DOHH2 (cell line): ENCODE measurements around the gene CACNA1I.

Experiments
- H3F3A ChIP-seq: fragments of 200-600 bp; sonication (generic), shearing (Covaris generic); 2 replicates; pipeline ENCODE4 v1.6.0; 2016; ENCODE audit warnings: antibody characterized with exemption, mild to moderate bottlenecking; ENCODE audit not compliant: control insufficient read depth, insufficient read depth
- H3K27ac ChIP-seq: fragments of 200-600 bp; sonication (generic); 2 replicates; pipeline ENCODE4 v1.5.1; 2014; ENCODE audit warnings: low read depth, mild to moderate bottlenecking, low read length, moderate library complexity
- H3K27me3 ChIP-seq: fragments of 200-600 bp; sonication (generic); 2 replicates; pipeline ENCODE4 v1.6.1; 2014; ENCODE audit warnings: mild to moderate bottlenecking, low read length, mixed read lengths; ENCODE audit not compliant: control insufficient read depth
- H3K36me3 ChIP-seq: fragments of 200-600 bp; sonication (generic); 2 replicates; pipeline ENCODE4 v1.6.1; 2014; ENCODE audit warnings: mild to moderate bottlenecking, low read length, moderate library complexity, mixed read lengths; ENCODE audit not compliant: control insufficient read depth
- H3K4me1 ChIP-seq: fragments of 200-600 bp; sonication (generic); 2 replicates; pipeline ENCODE4 v1.6.1; 2014; ENCODE audit warnings: mild to moderate bottlenecking, low read length, mixed read lengths; ENCODE audit not compliant: control insufficient read depth
- H3K4me2 ChIP-seq: fragments of 200-600 bp; sonication (generic); 2 replicates; pipeline ENCODE4 v1.6.0; 2014; ENCODE audit warnings: mild to moderate bottlenecking, low read length, moderate library complexity
- H3K4me3 ChIP-seq: fragments of 200-600 bp; sonication (generic); 2 replicates; pipeline ENCODE4 v1.5.1; 2014; ENCODE audit warnings: mild to moderate bottlenecking, low read length, mixed read lengths
- H3K79me2 ChIP-seq: fragments of 200-600 bp; sonication (generic); 2 replicates; pipeline ENCODE4 v1.6.1; 2014; ENCODE audit warnings: mild to moderate bottlenecking, low read length, mixed read lengths; ENCODE audit not compliant: control insufficient read depth
- H3K9me2 ChIP-seq: fragments of 200-600 bp; sonication (generic); replicated peaks from 2 replicates; pipeline ENCODE4 v1.6.1; 2014; ENCODE audit warnings: mild to moderate bottlenecking, low read length, mixed read lengths; ENCODE audit not compliant: control insufficient read depth
- H3K9me3 ChIP-seq: fragments of 200-600 bp; sonication (generic); 2 replicates; pipeline ENCODE4 v1.6.1; 2014; ENCODE audit warnings: antibody characterized with exemption, low read length, mixed read lengths; ENCODE audit not compliant: control insufficient read depth, insufficient read depth
- H4K20me1 ChIP-seq: fragments of 200-600 bp; sonication (generic); 2 replicates; pipeline ENCODE4 v1.6.0; 2014; ENCODE audit warnings: low read depth, mild to moderate bottlenecking, antibody characterized with exemption, low read length, moderate library complexity; ENCODE audit not compliant: control insufficient read depth, insufficient read depth
- EZH2phosphoT487 ChIP-seq: fragments of 200-600 bp; sonication (generic); IDR thresholded peaks from 2 replicates; pipeline ENCODE4 v1.6.1; 2017; ENCODE audit warnings: borderline replicate concordance, mild to moderate bottlenecking, antibody characterized with exemption, low read length, moderate library complexity, mixed read lengths
- TF ChIP-seq, protein P1 (sequence below): fragments of 200-600 bp; sonication (generic); IDR thresholded peaks from one replicate; pipeline ENCODE4 v1.5.1; 2014; ENCODE audit warnings: antibody characterized with exemption, mild to moderate bottlenecking, low read depth, low read length; ENCODE audit not compliant: poor library complexity, severe bottlenecking

CACNA1I gene

DNA sequence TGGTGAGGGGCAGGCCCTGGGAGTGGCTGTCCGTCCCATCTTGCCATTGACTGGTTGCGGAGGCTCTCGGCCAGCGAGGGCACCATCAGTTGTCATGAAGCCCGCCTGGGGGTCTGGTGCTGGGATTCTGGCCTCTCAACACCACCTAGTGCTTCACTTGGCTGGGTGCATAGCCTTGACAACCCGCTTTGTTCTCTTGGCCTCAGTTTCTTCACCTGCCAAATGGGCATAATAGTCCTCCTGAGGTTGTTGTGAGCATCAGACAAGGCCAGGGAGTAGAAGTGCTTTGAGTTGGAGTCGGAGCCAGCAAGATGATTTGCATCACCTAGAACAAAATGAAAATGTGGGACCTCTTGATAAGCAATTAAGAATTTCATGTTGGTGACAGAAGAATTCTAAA is 1.5 kb upstream of the CACNA1I start:
- Histone ChIP-seq H3K9me2 (no peaks in the 10 kb centered on the region), H3K4me2 (no peak overlapping the region), H4K20me1 (no peaks in the 10 kb centered on the region), H3K79me2 (no peaks in the 10 kb centered on the region), H3K4me1 (peaks cover 10% of the 10 kb centered on the region), H3K27me3 (no peaks in the 10 kb centered on the region), H3F3A (no peaks in the 10 kb centered on the region), H3K9me3 (no peaks in the 10 kb centered on the region; the same call in 1 of the 2 replicates), H3K4me3 (no peak overlapping the region), H3K36me3 (no peaks in the 10 kb centered on the region), H3K27ac (no peak overlapping the region)
- TF ChIP-seq, protein P1, sequence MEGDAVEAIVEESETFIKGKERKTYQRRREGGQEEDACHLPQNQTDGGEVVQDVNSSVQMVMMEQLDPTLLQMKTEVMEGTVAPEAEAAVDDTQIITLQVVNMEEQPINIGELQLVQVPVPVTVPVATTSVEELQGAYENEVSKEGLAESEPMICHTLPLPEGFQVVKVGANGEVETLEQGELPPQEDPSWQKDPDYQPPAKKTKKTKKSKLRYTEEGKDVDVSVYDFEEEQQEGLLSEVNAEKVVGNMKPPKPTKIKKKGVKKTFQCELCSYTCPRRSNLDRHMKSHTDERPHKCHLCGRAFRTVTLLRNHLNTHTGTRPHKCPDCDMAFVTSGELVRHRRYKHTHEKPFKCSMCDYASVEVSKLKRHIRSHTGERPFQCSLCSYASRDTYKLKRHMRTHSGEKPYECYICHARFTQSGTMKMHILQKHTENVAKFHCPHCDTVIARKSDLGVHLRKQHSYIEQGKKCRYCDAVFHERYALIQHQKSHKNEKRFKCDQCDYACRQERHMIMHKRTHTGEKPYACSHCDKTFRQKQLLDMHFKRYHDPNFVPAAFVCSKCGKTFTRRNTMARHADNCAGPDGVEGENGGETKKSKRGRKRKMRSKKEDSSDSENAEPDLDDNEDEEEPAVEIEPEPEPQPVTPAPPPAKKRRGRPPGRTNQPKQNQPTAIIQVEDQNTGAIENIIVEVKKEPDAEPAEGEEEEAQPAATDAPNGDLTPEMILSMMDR, result no peak
- TF ChIP-seq EZH2phosphoT487, result no peak

DNA sequence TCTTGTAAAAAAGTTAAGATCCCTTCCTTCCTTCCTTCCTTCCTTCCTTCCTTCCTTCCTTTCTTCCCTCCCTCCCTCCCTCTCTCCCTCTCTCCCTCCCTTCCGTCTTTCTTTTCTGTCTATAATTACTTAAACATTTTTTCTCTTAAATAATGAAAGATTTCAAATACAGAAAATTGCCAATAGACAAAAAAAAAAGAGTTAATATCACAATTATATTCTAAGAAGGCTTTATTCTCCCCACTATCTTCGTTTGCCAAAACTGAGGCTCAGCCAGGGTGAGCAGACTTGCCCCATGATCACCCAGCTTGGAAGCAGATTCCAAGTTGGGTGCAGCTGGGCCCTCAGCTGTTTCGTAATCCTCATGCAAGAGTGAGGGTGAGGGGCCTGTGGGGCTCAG is 327 bp upstream of the CACNA1I start:
- peaks cover 3% of the 10 kb centered on the region; the same call in 1 of the 2 replicates for H3K27me3 ChIP-seq
- H3K9me2 ChIP-seq, result no peaks in the 10 kb centered on the region
- TF ChIP-seq EZH2phosphoT487, result no peak
- TF ChIP-seq, protein P1, result no peak
- no peak overlapping the region for H3K4me3 ChIP-seq
- no peaks in the 10 kb centered on the region for H4K20me1 ChIP-seq
- no peaks in the 10 kb centered on the region for H3K9me3 ChIP-seq
- no peaks in the 10 kb centered on the region for H3K79me2 ChIP-seq
- peaks cover 10% of the 10 kb centered on the region for H3K4me1 ChIP-seq
- no peak overlapping the region for H3K27ac ChIP-seq
- no peaks in the 10 kb centered on the region for H3K36me3 ChIP-seq
- H3K4me2 ChIP-seq, result no peak overlapping the region
- H3F3A ChIP-seq, result no peaks in the 10 kb centered on the region

DNA sequence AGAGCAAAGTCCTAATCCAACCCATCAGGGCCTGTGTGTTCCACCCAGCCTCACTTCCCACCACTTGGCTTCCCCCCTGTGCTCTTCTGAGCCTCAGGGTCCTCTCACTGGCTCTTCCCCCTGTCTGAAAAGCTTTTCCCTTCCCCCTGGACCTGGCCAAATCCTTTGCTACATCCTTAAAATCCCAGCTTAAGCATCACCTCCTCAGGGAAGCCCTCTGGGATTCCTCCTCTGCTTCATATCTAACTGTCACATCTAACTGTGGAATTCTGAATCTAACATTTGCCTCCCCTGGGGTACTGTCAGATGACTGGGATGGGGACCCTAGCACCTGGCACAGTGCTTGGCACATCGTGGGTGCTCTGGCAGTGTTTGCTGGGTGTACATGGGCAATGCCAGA is 985 bp downstream of the CACNA1I start:
- Histone ChIP-seq H3K36me3 (no peaks in the 10 kb centered on the region), H3K79me2 (no peaks in the 10 kb centered on the region), H3K4me2 (no peak overlapping the region), H4K20me1 (no peaks in the 10 kb centered on the region), H3K4me3 (no peak overlapping the region), H3K9me3 (no peaks in the 10 kb centered on the region), H3K4me1 (peaks cover 13% of the 10 kb centered on the region), H3F3A (no peaks in the 10 kb centered on the region), H3K27me3 (peaks cover 9% of the 10 kb centered on the region; the same call in 1 of the 2 replicates), H3K27ac (no peak overlapping the region), H3K9me2 (no peaks in the 10 kb centered on the region)
- TF ChIP-seq, protein P1, result no peak
- no peak for TF ChIP-seq EZH2phosphoT487
